ENCODE measurements around the gene ASB10. TPM values are rescaled to one million over a fixed set of nuclear protein-coding genes. Genes with fewer than 3 reads are reported as not detected.

Gene ASB10
- total RNA-seq, 2 donors from 2014 or later = not detected

DNA sequence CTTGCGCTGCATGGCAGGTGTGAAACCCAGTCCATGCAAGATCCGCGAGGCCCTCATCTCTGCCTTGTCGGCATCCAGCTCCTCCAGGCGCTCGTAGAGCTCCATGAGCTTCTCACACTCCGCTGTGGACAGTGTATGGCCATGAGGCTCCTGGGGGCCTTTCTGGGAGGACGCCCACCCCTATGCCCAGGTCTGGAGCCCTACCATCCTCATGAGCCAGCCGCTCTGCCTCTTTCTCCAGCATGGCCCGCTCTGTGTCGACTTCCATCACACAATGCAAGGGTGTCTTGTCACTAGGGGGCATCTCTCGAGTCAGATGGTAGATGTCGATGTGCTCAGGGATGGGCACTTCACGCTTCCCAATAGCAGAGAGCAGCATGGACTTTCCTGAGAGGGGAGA lies 36.7 kb upstream of the ASB10 start:
- no peak for ATAC-seq (replicated peaks)
- Mint-ChIP-seq H3K27ac (no peak overlapping the region), H3K27me3 (no peaks in the 10 kb centered on the region), H3K4me3 (no peak overlapping the region), H3K36me3 (ENCODE audit: low read depth) (peaks cover 86% of the 10 kb centered on the region), H3K4me1 (peaks cover 29% of the 10 kb centered on the region), H3K9me3 (no peaks in the 10 kb centered on the region)

GRCh38 chr7:151218170-151218569 lies 31.1 kb upstream of the ASB10 start:
- no peak overlapping the region for H3K4me3 Mint-ChIP-seq
- H3K27me3 Mint-ChIP-seq = no peaks in the 10 kb centered on the region
- no peak for ATAC-seq (replicated peaks)
- H3K27ac Mint-ChIP-seq = peak overlapping the region; percentile 59
- H3K36me3 Mint-ChIP-seq (ENCODE audit: low read depth) = peaks cover 98% of the 10 kb centered on the region
- no peaks in the 10 kb centered on the region for H3K9me3 Mint-ChIP-seq
- no peaks in the 10 kb centered on the region for H3K4me1 Mint-ChIP-seq

GRCh38 chr7:151215396-151215795 lies 28.3 kb upstream of the ASB10 start:
- H3K4me3 Mint-ChIP-seq = no peak overlapping the region
- peaks cover 88% of the 10 kb centered on the region for H3K36me3 Mint-ChIP-seq (ENCODE audit: low read depth)
- peaks cover 5% of the 10 kb centered on the region for H3K4me1 Mint-ChIP-seq
- no peaks in the 10 kb centered on the region for H3K9me3 Mint-ChIP-seq
- H3K27ac Mint-ChIP-seq = no peak overlapping the region
- no peak for ATAC-seq (replicated peaks)
- no peaks in the 10 kb centered on the region for H3K27me3 Mint-ChIP-seq

GRCh38 chr7:151213826-151214225 lies 26.8 kb upstream of the ASB10 start:
- no peak for ATAC-seq (replicated peaks)
- H3K9me3 Mint-ChIP-seq = no peaks in the 10 kb centered on the region
- peaks cover 73% of the 10 kb centered on the region for H3K36me3 Mint-ChIP-seq (ENCODE audit: low read depth)
- H3K4me1 Mint-ChIP-seq = peaks cover 5% of the 10 kb centered on the region
- H3K27me3 Mint-ChIP-seq = no peaks in the 10 kb centered on the region
- H3K4me3 Mint-ChIP-seq = no peak overlapping the region
- peak overlapping the region; percentile 3 for H3K27ac Mint-ChIP-seq

DNA sequence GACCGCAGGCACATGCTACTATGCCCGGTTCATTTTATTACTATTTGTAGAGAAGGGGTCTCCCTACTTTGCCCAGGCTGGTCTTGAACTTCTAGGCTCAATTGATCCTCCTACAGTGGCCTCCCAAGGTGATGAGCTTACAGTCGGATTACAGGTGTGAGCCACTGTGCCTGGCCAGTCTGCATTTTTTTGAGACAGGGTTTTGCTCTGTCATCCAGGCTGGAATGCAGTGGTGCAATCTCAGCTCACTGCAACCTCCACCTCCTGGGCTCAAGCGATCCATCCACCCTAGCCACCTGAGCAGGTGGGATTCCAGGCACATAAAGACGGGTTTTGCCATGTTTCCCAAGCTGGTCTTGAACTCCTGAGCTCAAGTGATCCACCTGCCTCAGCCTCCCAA lies 25.6 kb upstream of the ASB10 start:
- Mint-ChIP-seq H3K27ac (no peak overlapping the region), H3K4me1 (peaks cover 11% of the 10 kb centered on the region)

GRCh38 chr7:151211155-151211772 lies 24.2 kb upstream of the ASB10 start:
- Mint-ChIP-seq H3K27me3 (no peaks in the 10 kb centered on the region), H3K4me3 (no peak overlapping the region), H3K36me3 (ENCODE audit: low read depth) (peaks cover 47% of the 10 kb centered on the region), H3K9me3 (no peaks in the 10 kb centered on the region), H3K4me1 (peaks cover 24% of the 10 kb centered on the region), H3K27ac (peak overlapping the region; percentile 21)
- ATAC-seq (replicated peaks) = no peak

More for the DNA sequence above, 25.6 kb upstream of the ASB10 start:
- H3K9me3 Mint-ChIP-seq = no peaks in the 10 kb centered on the region
- ATAC-seq (replicated peaks) = no peak
- H3K27me3 Mint-ChIP-seq = no peaks in the 10 kb centered on the region
- H3K4me3 Mint-ChIP-seq = no peak overlapping the region
- H3K36me3 Mint-ChIP-seq (ENCODE audit: low read depth) = peaks cover 61% of the 10 kb centered on the region

GRCh38 chr7:151210087-151210854 lies 23.2 kb upstream of the ASB10 start, which contains the start of gene H2BK1:
TSS of gene H2BK1 (minus strand) at chr7:151210488. CDS start at chr7:151210318, 170 bp downstream.
- peak within 1 kb of the TSS; percentile 21 for H3K27ac Mint-ChIP-seq
- peaks cover 24% of the 10 kb centered on the region for H3K4me1 Mint-ChIP-seq
- H3K9me3 Mint-ChIP-seq = no peaks in the 10 kb centered on the region
- H3K27me3 Mint-ChIP-seq = no peaks in the 10 kb centered on the region
- ATAC-seq (replicated peaks) = no peak
- H3K36me3 Mint-ChIP-seq (ENCODE audit: low read depth) = peaks cover 37% of the 10 kb centered on the region
- H3K4me3 Mint-ChIP-seq = no peak within 1 kb of the TSS

DNA sequence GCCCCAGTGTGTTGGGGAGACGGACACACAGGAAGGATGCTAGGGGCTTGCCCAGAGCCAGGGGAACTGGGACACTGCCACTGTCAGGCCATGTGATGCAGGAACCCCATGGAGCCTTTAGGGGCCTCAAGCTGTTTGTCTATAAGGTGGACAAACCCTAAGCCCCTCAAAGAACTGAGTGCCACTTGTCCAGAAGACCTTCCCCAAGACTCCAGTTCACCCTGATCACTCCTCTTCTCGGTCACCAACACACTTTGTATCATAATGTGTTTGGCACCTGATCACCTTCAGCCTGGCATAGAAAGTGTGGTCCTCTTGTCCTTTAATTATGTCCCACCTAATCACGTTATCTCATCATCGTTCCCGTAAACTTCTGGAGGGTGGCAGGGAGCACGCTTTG lies 22.5 kb upstream of the ASB10 start:
- no peak overlapping the region for H3K27ac Mint-ChIP-seq
- peaks cover 30% of the 10 kb centered on the region for H3K36me3 Mint-ChIP-seq (ENCODE audit: low read depth)
- no peaks in the 10 kb centered on the region for H3K9me3 Mint-ChIP-seq
- H3K4me1 Mint-ChIP-seq = peaks cover 24% of the 10 kb centered on the region
- no peaks in the 10 kb centered on the region for H3K27me3 Mint-ChIP-seq
- no peak for ATAC-seq (replicated peaks)
- H3K4me3 Mint-ChIP-seq = no peak overlapping the region

DNA sequence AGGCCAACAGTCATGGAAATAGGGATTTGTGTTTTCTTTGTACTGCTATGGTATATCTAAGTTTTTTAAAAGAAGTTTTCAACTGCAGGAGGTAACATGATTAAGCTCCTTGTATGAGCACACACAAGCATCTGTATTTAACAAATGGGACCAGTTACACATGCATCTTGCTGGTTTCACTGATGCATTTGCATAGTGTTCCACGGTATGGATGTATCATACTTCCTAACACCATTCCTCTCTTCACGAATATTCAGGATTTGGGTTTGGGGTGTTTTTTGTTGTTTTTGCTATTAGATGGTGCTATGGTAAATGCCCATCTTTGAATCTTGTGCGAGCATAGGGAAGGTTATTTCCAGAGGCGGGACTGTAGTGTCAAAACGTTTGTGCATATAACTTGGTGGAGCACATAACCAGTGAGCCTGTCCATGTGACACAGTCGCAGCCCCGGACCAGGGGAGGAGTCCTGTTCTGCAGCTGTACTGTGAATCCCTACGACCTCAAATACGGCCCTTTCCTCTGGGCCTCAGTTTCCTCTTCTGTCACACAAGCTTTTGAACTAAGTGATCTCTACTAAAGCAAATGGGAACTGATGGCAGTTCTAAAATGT lies 21.3 kb upstream of the ASB10 start:
- no peaks in the 10 kb centered on the region for H3K27me3 Mint-ChIP-seq
- no peak overlapping the region for H3K27ac Mint-ChIP-seq
- peaks cover 19% of the 10 kb centered on the region for H3K36me3 Mint-ChIP-seq (ENCODE audit: low read depth)
- no peak overlapping the region for H3K4me3 Mint-ChIP-seq
- peaks cover 24% of the 10 kb centered on the region for H3K4me1 Mint-ChIP-seq
- no peak for ATAC-seq (replicated peaks)
- H3K9me3 Mint-ChIP-seq = no peaks in the 10 kb centered on the region

- H3K4me3 Mint-ChIP-seq = peak overlapping the region; percentile 11
- H3K36me3 Mint-ChIP-seq (ENCODE audit: low read depth) = peaks cover 14% of the 10 kb centered on the region
- no peak for ATAC-seq (replicated peaks)
- no peaks in the 10 kb centered on the region for H3K9me3 Mint-ChIP-seq
- no peaks in the 10 kb centered on the region for H3K27me3 Mint-ChIP-seq
- H3K4me1 Mint-ChIP-seq = peaks cover 24% of the 10 kb centered on the region
- H3K27ac Mint-ChIP-seq = peak overlapping the region; percentile 26
Observed at GRCh38 chr7:151207804-151208203, 20.8 kb upstream of the ASB10 start.

DNA sequence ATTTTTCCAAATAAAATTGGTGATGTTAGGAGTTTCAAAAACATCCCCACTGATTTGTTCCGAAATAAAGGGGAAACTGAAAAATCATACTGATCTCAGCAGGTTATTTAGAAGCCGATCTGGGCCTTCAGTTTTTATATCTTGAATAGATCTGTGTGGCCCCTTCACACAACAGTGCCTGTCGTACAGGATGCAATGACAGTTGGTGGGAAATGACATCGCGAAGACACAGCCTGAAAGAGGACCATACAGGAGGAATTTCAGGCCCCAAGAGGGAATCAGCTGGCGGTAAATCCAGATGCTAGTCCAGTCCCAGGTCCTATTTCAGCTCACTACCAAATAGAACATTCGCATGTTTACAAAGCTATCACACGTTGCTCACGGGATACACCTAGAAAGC lies 20.3 kb upstream of the ASB10 start:
- peak; percentile 64 for ATAC-seq (replicated peaks)
- H3K4me3 Mint-ChIP-seq = peak overlapping the region; percentile 11
- H3K4me1 Mint-ChIP-seq = peaks cover 24% of the 10 kb centered on the region
- peak overlapping the region; percentile 26 for H3K27ac Mint-ChIP-seq
- H3K36me3 Mint-ChIP-seq (ENCODE audit: low read depth) = peaks cover 9% of the 10 kb centered on the region
- H3K27me3 Mint-ChIP-seq = no peaks in the 10 kb centered on the region
- no peaks in the 10 kb centered on the region for H3K9me3 Mint-ChIP-seq

GRCh38 chr7:151206914-151207313 lies 19.9 kb upstream of the ASB10 start:
- ATAC-seq (replicated peaks) = peak; percentile 73
- peak overlapping the region; percentile 11 for H3K4me3 Mint-ChIP-seq
- H3K9me3 Mint-ChIP-seq = no peaks in the 10 kb centered on the region
- no peaks in the 10 kb centered on the region for H3K27me3 Mint-ChIP-seq
- H3K27ac Mint-ChIP-seq = peak overlapping the region; percentile 29
- peaks cover 24% of the 10 kb centered on the region for H3K4me1 Mint-ChIP-seq
- peaks cover 5% of the 10 kb centered on the region for H3K36me3 Mint-ChIP-seq (ENCODE audit: low read depth)

DNA sequence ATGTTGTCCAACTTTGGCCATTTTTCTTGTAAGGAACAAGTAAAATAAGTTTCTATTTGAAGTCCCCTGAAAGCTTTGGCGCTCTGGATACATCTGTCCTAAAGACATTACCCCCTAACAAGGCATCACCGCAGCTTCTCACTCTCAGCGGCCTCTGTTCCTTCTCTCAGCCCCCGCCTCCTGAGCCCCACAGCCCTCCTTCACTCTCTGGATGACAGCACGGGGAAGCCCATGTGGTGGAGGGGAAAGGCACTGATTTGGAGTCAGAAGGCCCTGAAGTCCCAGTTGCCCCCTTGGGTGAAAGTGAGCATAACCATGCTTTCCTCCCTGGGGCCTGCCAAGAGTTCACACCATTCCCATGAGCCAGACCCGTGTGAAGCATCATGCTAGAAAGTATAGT lies 18.7 kb upstream of the ASB10 start:
- no peaks in the 10 kb centered on the region for H3K27me3 Mint-ChIP-seq
- ATAC-seq (replicated peaks) = no peak
- no peaks in the 10 kb centered on the region for H3K36me3 Mint-ChIP-seq (ENCODE audit: low read depth)
- peak overlapping the region; percentile 29 for H3K27ac Mint-ChIP-seq
- no peaks in the 10 kb centered on the region for H3K9me3 Mint-ChIP-seq
- peaks cover 21% of the 10 kb centered on the region for H3K4me1 Mint-ChIP-seq
- H3K4me3 Mint-ChIP-seq = peak overlapping the region; percentile 11

DNA sequence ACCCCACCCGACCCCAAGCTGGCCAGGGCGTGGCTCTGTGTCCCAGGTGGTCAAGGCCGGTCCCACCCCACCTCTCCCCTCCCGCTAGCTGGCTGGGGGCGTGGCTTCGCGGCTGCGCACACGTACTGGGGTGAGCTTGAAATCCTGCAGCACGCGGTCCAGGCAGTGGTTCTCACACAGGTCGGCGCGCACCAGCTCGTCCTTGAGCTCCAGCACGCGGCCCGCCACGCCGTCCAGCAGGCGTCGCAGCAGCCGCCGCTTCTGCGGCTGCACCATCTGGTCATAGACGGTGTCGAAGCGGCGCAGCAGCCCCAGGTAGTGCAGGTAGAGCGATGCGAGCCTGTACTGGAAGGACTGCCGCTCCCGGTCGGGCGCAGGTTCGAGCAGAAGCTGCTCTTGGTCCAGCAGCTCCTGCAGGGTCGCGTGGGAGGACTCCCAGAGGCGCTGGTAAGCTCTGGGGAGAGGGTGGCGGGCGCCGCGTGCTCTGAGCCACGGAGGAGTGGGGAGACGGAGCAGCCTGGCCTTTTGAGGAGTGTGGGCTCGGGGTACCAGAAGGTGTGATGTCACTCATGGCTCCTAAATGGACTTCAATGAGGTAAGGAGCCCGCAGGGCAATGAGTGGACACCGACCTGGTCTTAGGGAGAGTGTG lies 17.5 kb upstream of the ASB10 start:
- H3K36me3 Mint-ChIP-seq (ENCODE audit: low read depth) = no peaks in the 10 kb centered on the region
- no peaks in the 10 kb centered on the region for H3K9me3 Mint-ChIP-seq
- no peak overlapping the region for H3K4me3 Mint-ChIP-seq
- peaks cover 18% of the 10 kb centered on the region for H3K4me1 Mint-ChIP-seq
- no peaks in the 10 kb centered on the region for H3K27me3 Mint-ChIP-seq
- peak overlapping the region; percentile 26 for H3K27ac Mint-ChIP-seq
- ATAC-seq (replicated peaks) = no peak
